ENCODE measurements around the gene BEST3. TPM values are rescaled to one million over a fixed set of nuclear protein-coding genes. Genes with fewer than 3 reads are reported as not detected.

BEST3 gene
- 0.02 TPM for total RNA-seq (2013)
- polyA plus RNA-seq = not detected
- not detected in 2 replicates for polyA minus RNA-seq
- total RNA-seq = 0 to 6.2 (median 0.10) reads per million in 11 experiments

GRCh38 chr12:69698769-69699540, at the start of gene BEST3:
Gene BEST3, minus strand, starts transcription at chr12:69699303. Its CDS starts 1,505 bp downstream, at chr12:69697798.
- no peak within 1 kb of the TSS for H3K27ac ChIP-seq (ENCODE audit: low read depth in 1 of 2, low read length in 2 of 2)
- intact Hi-C loops (cut with micrococcal nuclease) = no loop called here
- no peaks in the 10 kb centered on the region for H4K20me1 ChIP-seq (ENCODE audit: insufficient read depth, low read length)
- peaks cover 0 to 5% (median 0%) of the 10 kb centered on the region in 7 donors for H3K9me3 Mint-ChIP-seq
- DNase-seq = no peak
- no peaks in the 10 kb centered on the region for H3K36me3 ChIP-seq (replicated peaks in 1 of 2; ENCODE audit: control insufficient read depth in 1 of 2, insufficient read depth in 2 of 2, low read length in 2 of 2)
- no peaks in the 10 kb centered on the region for H3K9me3 ChIP-seq (replicated peaks in 1 of 2; ENCODE audit: control insufficient read depth in 1 of 2, insufficient read depth in 1 of 2, low read length in 2 of 2)
- no peaks in the 10 kb centered on the region for H3K4me1 ChIP-seq (ENCODE audit: control insufficient read depth in 1 of 2, insufficient read depth in 2 of 2, low read length in 2 of 2)
- H3K27ac Mint-ChIP-seq = no peak within 1 kb of the TSS
- 98% methylated on average over 8 of the region's 12 CpGs for WGBS (ENCODE audit: insufficient coverage)
- no peaks in the 10 kb centered on the region for H3K27me3 ChIP-seq (ENCODE audit: control insufficient read depth in 2 of 2, insufficient read depth in 2 of 2, low read length in 2 of 2)
- H3K36me3 Mint-ChIP-seq = no peaks in the 10 kb centered on the region
- TF ChIP-seq CTCF (IDR thresholded peaks at IDR 0.05) = no peak
- H3K4me3 Mint-ChIP-seq = no peak within 1 kb of the TSS
- H3K4me2 ChIP-seq (replicated peaks; ENCODE audit: extremely low read depth, low read length, poor library complexity, severe bottlenecking) = no peak within 1 kb of the TSS
- H3K4me1 Mint-ChIP-seq = no peaks in the 10 kb centered on the region
- H2AFZ ChIP-seq (ENCODE audit: insufficient read depth, low read depth, low read length, poor library complexity, severe bottlenecking) = no peak within 1 kb of the TSS
- H3K27me3 Mint-ChIP-seq (ENCODE audit: low read depth in 3 of 3) = peaks cover 0 to 2% (median 1%) of the 10 kb centered on the region in 3 donors
- no peak within 1 kb of the TSS for H3K4me3 ChIP-seq (replicated peaks in 1 of 3; ENCODE audit: low read depth in 2 of 3, low read length in 3 of 3)
- no peaks in the 10 kb centered on the region for H3K79me2 ChIP-seq (ENCODE audit: insufficient read depth, low read length)
- no peak within 1 kb of the TSS for H3K9ac ChIP-seq (ENCODE audit: insufficient read depth, low read length, poor library complexity, severe bottlenecking)

GRCh38 chr12:69744109-69744508, 45.0 kb upstream of the BEST3 start:
- H3K4me2 ChIP-seq (replicated peaks; ENCODE audit: extremely low read depth, low read length, poor library complexity, severe bottlenecking) = no peak overlapping the region
- intact Hi-C loops (cut with micrococcal nuclease) = no loop called here
- H3K9ac ChIP-seq (ENCODE audit: insufficient read depth, low read length, poor library complexity, severe bottlenecking) = no peak overlapping the region
- no peak for TF ChIP-seq CTCF (IDR thresholded peaks at IDR 0.05)
- H3K4me1 Mint-ChIP-seq = peaks cover 18% of the 10 kb centered on the region
- no peak overlapping the region for H3K4me3 Mint-ChIP-seq
- peaks cover 1 to 3% of the 10 kb centered on the region in 2 donors for H3K36me3 Mint-ChIP-seq
- no peak overlapping the region for H2AFZ ChIP-seq (ENCODE audit: insufficient read depth, low read depth, low read length, poor library complexity, severe bottlenecking)
- peaks cover 19% of the 10 kb centered on the region for H3K79me2 ChIP-seq (ENCODE audit: insufficient read depth, low read length)
- WGBS (ENCODE audit: insufficient coverage) = no CpG with 5 or more reads among the region's 4 CpGs
- H3K9me3 Mint-ChIP-seq = peaks cover 0 to 3% (median 0%) of the 10 kb centered on the region in 7 donors
- H3K9me3 ChIP-seq (replicated peaks in 1 of 2; ENCODE audit: control insufficient read depth in 1 of 2, insufficient read depth in 1 of 2, low read length in 2 of 2) = no peaks in the 10 kb centered on the region
- peaks cover 0 to 2% (median under 1%) of the 10 kb centered on the region in 3 donors for H3K27me3 Mint-ChIP-seq (ENCODE audit: low read depth in 3 of 3)
- no peak for DNase-seq
- peaks cover 6 to 15% of the 10 kb centered on the region in 2 donors for H3K4me1 ChIP-seq (ENCODE audit: control insufficient read depth in 1 of 2, insufficient read depth in 2 of 2, low read length in 2 of 2)
- H4K20me1 ChIP-seq (ENCODE audit: insufficient read depth, low read length) = no peaks in the 10 kb centered on the region
- H3K36me3 ChIP-seq (replicated peaks in 1 of 2; ENCODE audit: control insufficient read depth in 1 of 2, insufficient read depth in 2 of 2, low read length in 2 of 2) = no peaks in the 10 kb centered on the region
- no peak overlapping the region for H3K27ac ChIP-seq (ENCODE audit: low read depth in 1 of 2, low read length in 2 of 2)
- no peak overlapping the region for H3K4me3 ChIP-seq (replicated peaks in 1 of 3; ENCODE audit: low read depth in 2 of 3, low read length in 3 of 3)
- H3K27ac Mint-ChIP-seq = no peak overlapping the region
- no peaks in the 10 kb centered on the region for H3K27me3 ChIP-seq (ENCODE audit: control insufficient read depth in 2 of 2, insufficient read depth in 2 of 2, low read length in 2 of 2)
